ENCODE results near the gene CST9. TPM values are rescaled to one million over a fixed set of nuclear protein-coding genes. Genes with fewer than 3 reads are reported as not detected.

The CST9 gene
- total RNA-seq, 6 experiments from 2014 or later = not detected

DNA sequence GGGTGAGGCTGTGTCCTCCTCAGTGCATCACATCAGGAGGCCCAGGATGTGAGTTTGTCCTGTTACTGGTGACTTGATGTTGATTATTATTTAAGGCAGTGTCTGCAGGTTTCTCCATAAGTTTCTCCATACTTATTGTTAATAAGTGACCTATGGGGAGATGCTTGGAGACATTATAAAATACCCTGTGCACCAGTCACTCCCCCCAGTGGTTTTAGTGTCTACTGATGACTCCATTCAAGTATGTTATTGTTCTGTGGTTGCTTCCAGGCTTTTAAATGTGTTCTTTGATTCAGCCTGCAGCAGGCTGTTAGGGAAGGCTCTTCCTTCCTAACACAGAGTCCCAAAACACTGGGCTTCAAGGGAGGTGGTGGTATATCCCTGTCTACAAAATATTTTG, 46.7 kb upstream of the CST9 start:
- TF ChIP-seq, protein P1, sequence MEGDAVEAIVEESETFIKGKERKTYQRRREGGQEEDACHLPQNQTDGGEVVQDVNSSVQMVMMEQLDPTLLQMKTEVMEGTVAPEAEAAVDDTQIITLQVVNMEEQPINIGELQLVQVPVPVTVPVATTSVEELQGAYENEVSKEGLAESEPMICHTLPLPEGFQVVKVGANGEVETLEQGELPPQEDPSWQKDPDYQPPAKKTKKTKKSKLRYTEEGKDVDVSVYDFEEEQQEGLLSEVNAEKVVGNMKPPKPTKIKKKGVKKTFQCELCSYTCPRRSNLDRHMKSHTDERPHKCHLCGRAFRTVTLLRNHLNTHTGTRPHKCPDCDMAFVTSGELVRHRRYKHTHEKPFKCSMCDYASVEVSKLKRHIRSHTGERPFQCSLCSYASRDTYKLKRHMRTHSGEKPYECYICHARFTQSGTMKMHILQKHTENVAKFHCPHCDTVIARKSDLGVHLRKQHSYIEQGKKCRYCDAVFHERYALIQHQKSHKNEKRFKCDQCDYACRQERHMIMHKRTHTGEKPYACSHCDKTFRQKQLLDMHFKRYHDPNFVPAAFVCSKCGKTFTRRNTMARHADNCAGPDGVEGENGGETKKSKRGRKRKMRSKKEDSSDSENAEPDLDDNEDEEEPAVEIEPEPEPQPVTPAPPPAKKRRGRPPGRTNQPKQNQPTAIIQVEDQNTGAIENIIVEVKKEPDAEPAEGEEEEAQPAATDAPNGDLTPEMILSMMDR (IDR thresholded peaks at IDR 0.05) = no peak
- Mint-ChIP-seq H3K36me3 (ENCODE audit: low read depth) (no peaks in the 10 kb centered on the region), H3K4me3 (no peak overlapping the region), H3K27ac (no peak overlapping the region), H3K27me3 (ENCODE audit: insufficient read depth) (peaks cover 10% of the 10 kb centered on the region; the same call in 1 of the 2 replicates), H3K9me3 (no peaks in the 10 kb centered on the region), H3K4me1 (ENCODE audit: low read depth) (no peaks in the 10 kb centered on the region; the same call in 1 of the 2 replicates)
- DNase-seq = no peak

- DNase-seq = no peak
- TF ChIP-seq, protein P1 (IDR thresholded peaks at IDR 0.05) = no peak
- Mint-ChIP-seq H3K4me3 (no peak overlapping the region), H3K4me1 (ENCODE audit: low read depth) (no peaks in the 10 kb centered on the region; the same call in 1 of the 2 replicates), H3K36me3 (ENCODE audit: low read depth) (no peaks in the 10 kb centered on the region), H3K9me3 (no peaks in the 10 kb centered on the region), H3K27me3 (ENCODE audit: insufficient read depth) (peaks cover 10% of the 10 kb centered on the region; the same call in 1 of the 2 replicates), H3K27ac (no peak overlapping the region)
Measured at GRCh38 chr20:23651117-23651516, 45.4 kb upstream of the CST9 start.

DNA sequence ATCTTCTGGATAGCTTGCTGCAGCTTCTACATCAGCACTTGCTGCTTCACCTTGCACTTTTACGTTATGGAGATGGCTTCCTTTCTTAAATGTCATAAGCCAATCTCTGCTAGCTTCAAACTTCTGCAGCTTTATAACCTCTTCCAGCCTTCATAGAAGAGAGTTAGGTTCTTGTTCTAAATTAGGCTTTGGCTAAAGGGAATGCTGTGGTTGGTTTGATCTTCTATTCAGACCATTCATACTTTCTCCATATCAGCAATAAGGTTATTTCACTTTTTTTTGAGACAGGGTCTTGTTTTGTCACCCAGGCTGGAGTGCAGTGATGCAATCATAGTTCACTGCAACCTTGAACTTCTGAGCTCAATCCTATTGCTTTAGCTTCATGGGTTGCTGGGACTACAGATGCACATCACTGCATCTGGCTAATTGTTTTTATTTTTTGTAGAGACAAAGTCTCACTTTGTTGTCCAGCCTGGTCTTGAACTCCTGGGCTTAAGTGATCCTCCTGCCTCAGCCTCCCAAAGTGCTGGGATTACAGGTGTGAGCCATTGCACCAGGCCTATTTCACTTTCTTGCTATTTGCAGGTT, 44.2 kb upstream of the CST9 start:
- Mint-ChIP-seq H3K9me3 (no peaks in the 10 kb centered on the region), H3K4me3 (no peak overlapping the region), H3K4me1 (ENCODE audit: low read depth) (no peaks in the 10 kb centered on the region; the same call in 1 of the 2 replicates)

GRCh38 chr20:23649242-23649641, 43.5 kb upstream of the CST9 start:
- Mint-ChIP-seq H3K4me3 (no peak overlapping the region), H3K4me1 (ENCODE audit: low read depth) (no peaks in the 10 kb centered on the region), H3K27me3 (ENCODE audit: insufficient read depth) (peaks cover 6% of the 10 kb centered on the region; the same call in 1 of the 2 replicates), H3K36me3 (ENCODE audit: low read depth) (no peaks in the 10 kb centered on the region), H3K27ac (no peak overlapping the region), H3K9me3 (no peaks in the 10 kb centered on the region)
- DNase-seq = no peak
- TF ChIP-seq, protein P1 (IDR thresholded peaks at IDR 0.05) = no peak

More for the DNA sequence above, 44.2 kb upstream of the CST9 start:
- TF ChIP-seq, protein P1 (IDR thresholded peaks at IDR 0.05) = no peak
- DNase-seq = no peak
- Mint-ChIP-seq H3K36me3 (ENCODE audit: low read depth) (no peaks in the 10 kb centered on the region), H3K27ac (no peak overlapping the region), H3K27me3 (ENCODE audit: insufficient read depth) (peaks cover 9% of the 10 kb centered on the region; the same call in 1 of the 2 replicates)

DNA sequence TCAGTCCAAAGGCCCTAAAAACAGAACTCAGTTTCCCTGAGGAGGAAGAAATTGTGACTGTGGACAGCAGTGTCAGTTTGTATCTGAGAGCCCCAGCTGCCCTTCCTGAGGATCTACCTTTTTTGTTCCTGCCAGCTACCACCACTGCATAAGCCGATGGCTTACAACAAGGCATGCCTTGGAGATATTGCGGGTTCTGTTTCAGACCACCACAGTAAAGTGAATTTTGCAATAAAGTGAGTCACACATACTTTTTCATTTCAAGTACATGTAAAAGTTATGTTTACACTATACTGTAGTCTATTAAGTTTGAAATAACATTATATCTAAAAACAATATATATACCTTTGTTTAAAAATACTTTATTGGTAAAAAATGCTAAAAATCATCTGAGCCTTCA, 41.6 kb upstream of the CST9 start:
- H3K36me3 Mint-ChIP-seq (ENCODE audit: low read depth) = no peaks in the 10 kb centered on the region
- DNase-seq = no peak
- H3K4me3 Mint-ChIP-seq = no peak overlapping the region
- peaks cover 17% of the 10 kb centered on the region for H3K4me1 Mint-ChIP-seq (ENCODE audit: low read depth)
- H3K9me3 Mint-ChIP-seq = no peaks in the 10 kb centered on the region
- TF ChIP-seq, protein P1 (IDR thresholded peaks at IDR 0.05) = no peak
- H3K27ac Mint-ChIP-seq = no peak overlapping the region
- H3K27me3 Mint-ChIP-seq (ENCODE audit: insufficient read depth) = peaks cover 5% of the 10 kb centered on the region

All from HFFc6 (cell line).